KMS-11 (cell line): ENCODE measurements around the gene PCGF1.

Experiments used
- H2AFZ ChIP-seq: fragments of 200-600 bp; sonication (generic); 2 replicates; pipeline ENCODE4 v1.6.1; 2016; ENCODE audit warnings: antibody characterized with exemption, mixed run types, low read depth
- H3K27ac ChIP-seq: fragments of 200-600 bp; sonication (generic); 2 replicates; pipeline ENCODE4 v1.6.1; 2016; ENCODE audit warnings: mild to moderate bottlenecking, mixed run types
- H3K27me3 ChIP-seq: fragments of 200-600 bp; sonication (generic); 2 replicates; pipeline ENCODE4 v1.6.1; 2017; ENCODE audit warnings: mild to moderate bottlenecking, low read depth, mixed run types, moderate library complexity; ENCODE audit not compliant: insufficient read depth
- H3K36me3 ChIP-seq: fragments of 200-600 bp; sonication (generic); 2 replicates; pipeline ENCODE4 v1.6.1; 2017; ENCODE audit warnings: mild to moderate bottlenecking, mixed run types; ENCODE audit not compliant: insufficient read depth
- H3K4me1 ChIP-seq: fragments of 200-600 bp; sonication (generic); 2 replicates; pipeline ENCODE4 v1.6.1; 2016; ENCODE audit warnings: mild to moderate bottlenecking, low read depth, mixed run types; ENCODE audit not compliant: poor library complexity, severe bottlenecking
- H3K4me2 ChIP-seq: fragments of 200-600 bp; sonication (generic); 2 replicates; pipeline ENCODE4 v1.7.0; 2016; ENCODE audit warnings: mild to moderate bottlenecking, mixed run types
- H3K4me3 ChIP-seq: fragments of 200-600 bp; sonication (generic); IDR thresholded peaks from 2 replicates; pipeline ENCODE4 v1.6.1; 2017; ENCODE audit warnings: low read depth, low read length, mixed read lengths; ENCODE audit not compliant: insufficient read depth
- H3K79me2 ChIP-seq: fragments of 200-600 bp; sonication (generic); 2 replicates; pipeline ENCODE4 v1.6.1; 2016; ENCODE audit warnings: low read depth, mixed run types; ENCODE audit not compliant: insufficient read depth
- H3K9ac ChIP-seq: fragments of 200-600 bp; sonication (generic); 2 replicates; pipeline ENCODE4 v1.6.1; 2016; ENCODE audit warnings: mild to moderate bottlenecking, mixed run types
- H4K20me1 ChIP-seq: fragments of 200-600 bp; sonication (generic); 2 replicates; pipeline ENCODE4 v1.6.1; 2016; ENCODE audit warnings: mild to moderate bottlenecking, mixed run types; ENCODE audit not compliant: insufficient read depth
- TF ChIP-seq, protein P1 (sequence below): fragments of 200-600 bp; sonication (generic); conservative IDR thresholded peaks from 2 replicates; pipeline ENCODE4 v1.6.1; 2017; ENCODE audit warnings: low read depth, mild to moderate bottlenecking, antibody characterized with exemption, low read length, moderate library complexity, mixed read lengths

PCGF1 gene

GRCh38 chr2:74515981-74516633, 8.6 kb upstream of the PCGF1 start:
- H3K27ac ChIP-seq, result no peak overlapping the region

GRCh38 chr2:74515271-74515980, 7.9 kb upstream of the PCGF1 start:
- Histone ChIP-seq H3K79me2 (no peaks in the 10 kb centered on the region), H3K9ac (no peak overlapping the region), H4K20me1 (no peaks in the 10 kb centered on the region), H3K36me3 (no peaks in the 10 kb centered on the region), H3K27ac (no peak overlapping the region), H3K4me3 (no peak overlapping the region), H3K4me2 (no peak overlapping the region), H3K27me3 (peaks cover 62% of the 10 kb centered on the region), H3K4me1 (peaks cover 4% of the 10 kb centered on the region), H2AFZ (no peak overlapping the region)
- TF ChIP-seq, protein P1, sequence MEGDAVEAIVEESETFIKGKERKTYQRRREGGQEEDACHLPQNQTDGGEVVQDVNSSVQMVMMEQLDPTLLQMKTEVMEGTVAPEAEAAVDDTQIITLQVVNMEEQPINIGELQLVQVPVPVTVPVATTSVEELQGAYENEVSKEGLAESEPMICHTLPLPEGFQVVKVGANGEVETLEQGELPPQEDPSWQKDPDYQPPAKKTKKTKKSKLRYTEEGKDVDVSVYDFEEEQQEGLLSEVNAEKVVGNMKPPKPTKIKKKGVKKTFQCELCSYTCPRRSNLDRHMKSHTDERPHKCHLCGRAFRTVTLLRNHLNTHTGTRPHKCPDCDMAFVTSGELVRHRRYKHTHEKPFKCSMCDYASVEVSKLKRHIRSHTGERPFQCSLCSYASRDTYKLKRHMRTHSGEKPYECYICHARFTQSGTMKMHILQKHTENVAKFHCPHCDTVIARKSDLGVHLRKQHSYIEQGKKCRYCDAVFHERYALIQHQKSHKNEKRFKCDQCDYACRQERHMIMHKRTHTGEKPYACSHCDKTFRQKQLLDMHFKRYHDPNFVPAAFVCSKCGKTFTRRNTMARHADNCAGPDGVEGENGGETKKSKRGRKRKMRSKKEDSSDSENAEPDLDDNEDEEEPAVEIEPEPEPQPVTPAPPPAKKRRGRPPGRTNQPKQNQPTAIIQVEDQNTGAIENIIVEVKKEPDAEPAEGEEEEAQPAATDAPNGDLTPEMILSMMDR, result no peak

More at GRCh38 chr2:74515981-74516633, 8.6 kb upstream of the PCGF1 start:
- TF ChIP-seq, protein P1, result no peak
- Histone ChIP-seq H3K4me1 (peaks cover 4% of the 10 kb centered on the region), H3K4me2 (no peak overlapping the region), H2AFZ (no peak overlapping the region), H3K9ac (no peak overlapping the region), H3K27me3 (peaks cover 60% of the 10 kb centered on the region), H3K4me3 (no peak overlapping the region), H3K79me2 (no peaks in the 10 kb centered on the region), H3K36me3 (no peaks in the 10 kb centered on the region), H4K20me1 (no peaks in the 10 kb centered on the region)

DNA sequence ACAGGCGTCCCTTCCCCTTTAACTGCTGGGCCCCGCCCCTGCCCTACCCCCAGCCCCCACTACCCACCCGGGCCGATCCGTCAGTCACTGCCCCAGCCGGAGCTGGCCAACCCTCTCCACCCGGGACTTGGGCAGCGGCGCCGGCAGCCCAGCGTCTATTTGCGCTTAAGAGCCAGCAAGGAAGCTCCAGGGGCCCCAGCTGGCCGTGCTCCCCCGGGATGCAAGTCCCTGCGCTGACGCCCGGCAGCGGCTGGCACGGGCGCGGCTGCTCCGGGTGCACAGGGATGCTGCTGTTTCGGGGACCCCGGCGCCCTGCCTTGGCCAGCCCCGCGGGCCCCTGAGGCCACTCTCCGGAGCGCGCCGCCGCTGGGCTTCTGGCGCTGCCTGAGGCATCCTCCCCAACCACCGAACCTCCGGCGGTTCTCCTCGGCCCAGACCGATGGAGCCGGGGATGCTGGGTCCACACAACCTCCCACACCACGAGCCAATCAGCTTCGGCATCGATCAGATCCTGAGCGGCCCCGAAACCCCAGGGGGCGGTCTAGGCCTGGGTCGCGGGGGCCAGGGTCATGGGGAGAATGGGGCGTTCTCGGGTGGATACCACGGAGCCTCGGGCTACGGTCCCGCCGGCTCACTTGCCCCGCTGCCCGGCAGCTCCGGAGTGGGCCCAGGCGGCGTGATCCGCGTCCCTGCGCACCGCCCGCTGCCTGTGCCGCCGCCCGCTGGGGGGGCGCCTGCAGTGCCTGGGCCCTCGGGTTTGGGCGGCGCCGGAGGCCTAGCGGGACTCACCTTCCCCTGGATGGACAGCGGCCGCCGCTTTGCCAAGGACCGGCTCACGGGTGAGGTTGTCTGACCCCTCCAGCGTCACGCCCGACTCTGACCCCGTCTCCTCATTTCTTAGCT, 7.1 kb upstream of the PCGF1 start, which contains the start of gene TLX2:
TLX2 (plus strand) TSS at position 83 of the 903 bp plus-strand sequence; CDS start at position 440, 357 bp downstream.
- TF ChIP-seq, protein P1, result no peak
- H4K20me1 ChIP-seq, result no peaks in the 10 kb centered on the region
- H3K4me1 ChIP-seq, result peaks cover 4% of the 10 kb centered on the region
- H3K4me3 ChIP-seq, result no peak within 1 kb of the TSS
- peak within 1 kb of the TSS; percentile 41; the same call in 1 of the 2 replicates for H2AFZ ChIP-seq
- H3K27ac ChIP-seq, result no peak within 1 kb of the TSS
- H3K36me3 ChIP-seq, result no peaks in the 10 kb centered on the region
- no peaks in the 10 kb centered on the region for H3K79me2 ChIP-seq
- peak within 1 kb of the TSS; percentile 46; the same call in 1 of the 2 replicates for H3K4me2 ChIP-seq
- H3K27me3 ChIP-seq, result peaks cover 56% of the 10 kb centered on the region
- no peak within 1 kb of the TSS for H3K9ac ChIP-seq

DNA sequence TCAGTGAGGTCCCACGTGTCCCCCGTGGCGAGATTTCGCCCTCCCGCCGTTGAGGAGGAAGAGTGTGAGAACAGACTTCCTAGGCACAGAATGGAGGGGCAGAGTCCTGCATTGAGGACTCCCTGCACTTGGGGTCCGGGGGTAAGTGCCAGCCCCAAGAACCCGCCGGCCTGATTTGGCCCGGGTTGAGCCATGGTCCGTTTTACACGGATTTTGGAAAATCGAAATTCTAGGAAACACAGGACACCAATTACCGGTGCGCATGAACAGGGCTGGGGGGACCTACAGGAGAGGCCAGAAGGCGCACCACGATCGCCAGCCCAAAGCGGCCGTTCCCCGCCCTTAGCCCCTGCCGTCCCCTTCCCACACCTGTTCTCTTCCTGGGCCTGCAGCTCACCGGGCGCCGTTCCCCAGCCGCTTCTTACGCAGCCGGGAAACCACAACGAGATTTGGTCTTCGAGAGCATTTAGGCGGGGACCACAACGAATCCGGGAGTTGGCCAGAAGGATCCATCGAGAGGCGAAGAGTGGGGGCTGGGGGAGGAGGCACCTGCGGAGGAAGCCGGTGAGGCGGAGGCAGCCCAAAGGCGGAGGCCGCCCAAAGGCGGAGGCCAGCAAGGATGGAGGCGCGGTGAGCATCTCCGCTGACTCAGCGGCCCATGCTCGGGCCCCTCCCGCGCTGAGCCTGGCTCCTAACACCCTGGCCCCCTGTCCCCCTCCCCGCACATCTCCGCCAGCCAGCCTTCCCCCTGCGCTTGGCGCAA, 6.3 kb upstream of the PCGF1 start:
- peak overlapping the region; percentile 46; the same call in 1 of the 2 replicates for H3K4me2 ChIP-seq
- no peak overlapping the region for H3K9ac ChIP-seq
- peaks cover 4% of the 10 kb centered on the region for H3K4me1 ChIP-seq
- TF ChIP-seq, protein P1, result no peak
- no peak overlapping the region for H3K27ac ChIP-seq
- no peak overlapping the region for H3K4me3 ChIP-seq
- H3K79me2 ChIP-seq, result no peaks in the 10 kb centered on the region
- no peaks in the 10 kb centered on the region for H3K36me3 ChIP-seq
- no peaks in the 10 kb centered on the region for H4K20me1 ChIP-seq
- H3K27me3 ChIP-seq, result peaks cover 53% of the 10 kb centered on the region
- H2AFZ ChIP-seq, result peak overlapping the region; percentile 41; the same call in 1 of the 2 replicates
